C4-2B (cell line): ENCODE measurements around the gene NFYB.

Experiments used
- ZFX ChIP-seq: fragments of 450-650 bp; IDR thresholded peaks from 2 replicates; pipeline ENCODE4 v1.6.1; 2017
- TF ChIP-seq, protein P1 (sequence below): fragments of 450-650 bp; conservative IDR thresholded peaks from 2 replicates; pipeline ENCODE4 v1.5.1; 2017; ENCODE audit warnings: mild to moderate bottlenecking

DNA sequence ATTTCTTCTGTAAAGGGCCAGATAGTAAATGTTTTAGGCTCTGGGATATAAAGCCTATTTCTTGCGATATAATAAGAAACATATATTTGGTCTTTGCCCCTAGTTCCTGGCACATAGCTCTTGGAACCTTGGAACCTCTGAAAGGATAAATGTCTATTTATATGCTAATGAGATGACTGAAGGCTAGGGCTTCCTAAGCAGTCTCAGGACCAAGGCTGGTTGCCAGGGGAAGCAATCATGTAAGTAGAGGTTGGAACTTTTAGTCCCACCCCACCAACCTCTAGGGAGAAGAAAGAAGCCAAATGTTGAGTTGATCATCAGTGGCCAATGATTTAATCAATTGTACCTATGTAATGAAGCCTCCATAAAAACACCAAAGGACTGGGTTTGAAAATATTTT lies 26.6 kb upstream of the NFYB start:
- TF ChIP-seq, protein P1, sequence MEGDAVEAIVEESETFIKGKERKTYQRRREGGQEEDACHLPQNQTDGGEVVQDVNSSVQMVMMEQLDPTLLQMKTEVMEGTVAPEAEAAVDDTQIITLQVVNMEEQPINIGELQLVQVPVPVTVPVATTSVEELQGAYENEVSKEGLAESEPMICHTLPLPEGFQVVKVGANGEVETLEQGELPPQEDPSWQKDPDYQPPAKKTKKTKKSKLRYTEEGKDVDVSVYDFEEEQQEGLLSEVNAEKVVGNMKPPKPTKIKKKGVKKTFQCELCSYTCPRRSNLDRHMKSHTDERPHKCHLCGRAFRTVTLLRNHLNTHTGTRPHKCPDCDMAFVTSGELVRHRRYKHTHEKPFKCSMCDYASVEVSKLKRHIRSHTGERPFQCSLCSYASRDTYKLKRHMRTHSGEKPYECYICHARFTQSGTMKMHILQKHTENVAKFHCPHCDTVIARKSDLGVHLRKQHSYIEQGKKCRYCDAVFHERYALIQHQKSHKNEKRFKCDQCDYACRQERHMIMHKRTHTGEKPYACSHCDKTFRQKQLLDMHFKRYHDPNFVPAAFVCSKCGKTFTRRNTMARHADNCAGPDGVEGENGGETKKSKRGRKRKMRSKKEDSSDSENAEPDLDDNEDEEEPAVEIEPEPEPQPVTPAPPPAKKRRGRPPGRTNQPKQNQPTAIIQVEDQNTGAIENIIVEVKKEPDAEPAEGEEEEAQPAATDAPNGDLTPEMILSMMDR = no peak
- no peak for TF ChIP-seq ZFX
